GM23338 (cell line): ENCODE data around the gene CCNI2. TPM values are rescaled to one million over a fixed set of nuclear protein-coding genes. Genes with fewer than 3 reads are reported as not detected.

Experiments
- ATAC-seq: fragments of 200-7000 bp; cut with Tn5 transposase; 3 replicates; pipeline ENCODE4 v1.9.1; 2020
- DNase-seq: peaks from one replicate; pipeline ENCODE4 v3.0.0-alpha.2; 2015; ENCODE audit warnings: low spot score
- H2AFZ ChIP-seq: fragments of 200-600 bp; sonication (generic); 2 replicates; pipeline ENCODE4 v1.8.0; 2016; ENCODE audit warnings: antibody characterized with exemption, mild to moderate bottlenecking, moderate library complexity
- H3F3A ChIP-seq: fragments of 200-600 bp; sonication (generic); replicated peaks from 2 replicates; pipeline ENCODE4 v1.8.0; 2017; ENCODE audit warnings: antibody characterized with exemption, mixed run types, low read depth
- H3K27ac ChIP-seq: fragments of 200-600 bp; sonication (generic); 2 replicates; pipeline ENCODE4 v1.6.1; 2016; ENCODE audit warnings: low read depth
- H3K27me3 ChIP-seq: fragments of 200-600 bp; sonication (generic); 2 replicates; pipeline ENCODE4 v1.8.0; 2016; ENCODE audit warnings: mild to moderate bottlenecking, mixed run types, moderate library complexity; ENCODE audit not compliant: insufficient read depth
- H3K36me3 ChIP-seq: fragments of 200-600 bp; sonication (generic); 2 replicates; pipeline ENCODE4 v1.8.0; 2016; ENCODE audit warnings: mild to moderate bottlenecking; ENCODE audit not compliant: insufficient read depth
- H3K4me1 ChIP-seq: fragments of 200-600 bp; sonication (generic); 2 replicates; pipeline ENCODE4 v1.8.0; 2016; ENCODE audit warnings: mild to moderate bottlenecking, moderate library complexity; ENCODE audit not compliant: insufficient read depth
- H3K4me2 ChIP-seq: fragments of 200-600 bp; sonication (generic); 2 replicates; pipeline ENCODE4 v1.7.1; 2017; ENCODE audit warnings: mixed run types
- H3K4me3 ChIP-seq: fragments of 200-600 bp; sonication (generic); 2 replicates; pipeline ENCODE4 v1.6.1; 2016; ENCODE audit warnings: mixed run types
- H3K79me2 ChIP-seq: fragments of 200-600 bp; sonication (generic); replicated peaks from 2 replicates; pipeline ENCODE4 v1.8.0; 2017; ENCODE audit warnings: mild to moderate bottlenecking; ENCODE audit not compliant: insufficient read depth
- H3K9me2 ChIP-seq: fragments of 200-600 bp; sonication (generic); 2 replicates; pipeline ENCODE4 v1.8.0; 2017; ENCODE audit not compliant: insufficient read depth
- H4K20me1 ChIP-seq: fragments of 200-600 bp; sonication (generic); replicated peaks from 2 replicates; pipeline ENCODE4 v1.8.0; 2017; ENCODE audit warnings: mild to moderate bottlenecking; ENCODE audit not compliant: insufficient read depth
- H3K27ac Mint-ChIP-seq: 2 replicates; pipeline ENCODE4 v1.8.0; 2020; ENCODE audit warnings: inconsistent platforms, mild to moderate bottlenecking, moderate library complexity, mixed read lengths
- H3K27me3 Mint-ChIP-seq: 3 replicates; pipeline ENCODE4 v1.8.0; 2022; ENCODE audit warnings: low read depth, mild to moderate bottlenecking, moderate library complexity, mixed read lengths, inconsistent platforms; ENCODE audit not compliant: insufficient read depth, poor library complexity
- H3K36me3 Mint-ChIP-seq: 3 replicates; pipeline ENCODE4 v1.8.0; 2021; ENCODE audit warnings: low read depth, mild to moderate bottlenecking, inconsistent platforms, moderate library complexity, mixed read lengths
- H3K4me1 Mint-ChIP-seq: 3 replicates; pipeline ENCODE4 v1.8.0; 2020; ENCODE audit warnings: mild to moderate bottlenecking, inconsistent platforms, mixed read lengths
- H3K4me3 Mint-ChIP-seq: 3 replicates; pipeline ENCODE4 v1.8.0; 2021; ENCODE audit warnings: moderate library complexity, mild to moderate bottlenecking, inconsistent platforms, mixed read lengths
- H3K9me3 Mint-ChIP-seq: 3 replicates; pipeline ENCODE4 v1.8.0; 2020; ENCODE audit warnings: moderate library complexity, mild to moderate bottlenecking, inconsistent platforms, mixed read lengths
- CREB1 ChIP-seq: fragments of 250-450 bp; sonication (Bioruptor Pico); IDR thresholded peaks from 2 replicates; pipeline ENCODE4 v1.5.0; 2020; ENCODE audit warnings: low read depth, mild to moderate bottlenecking, moderate library complexity
- CTCF ChIP-seq, 2 experiments: fragments of 200-600 bp in 1 of 2; sonication (generic) in 1 of 2; conservative IDR thresholded peaks; 2 replicates each; pipeline versions ENCODE4 v1.5.1 to v1.6.1; 2016 to 2017; ENCODE audit warnings: antibody characterized with exemption in 2 of 2, low read depth in 2 of 2, mild to moderate bottlenecking in 2 of 2, moderate library complexity in 1 of 2
- ETS1 ChIP-seq: IDR thresholded peaks from 2 replicates; pipeline ENCODE4 v1.6.1; 2016; ENCODE audit warnings: antibody characterized with exemption
- EZH2 ChIP-seq: fragments of 200-600 bp; sonication (generic); IDR thresholded peaks from one replicate; pipeline ENCODE4 v1.8.0; 2017; ENCODE audit warnings: antibody characterized with exemption, mild to moderate bottlenecking, low read depth; ENCODE audit not compliant: unreplicated experiment
- EZH2phosphoT487 ChIP-seq: fragments of 200-600 bp; sonication (generic); IDR thresholded peaks from one replicate; pipeline ENCODE4 v1.8.1; 2018; ENCODE audit warnings: antibody characterized with exemption; ENCODE audit not compliant: unreplicated experiment
- JUNB ChIP-seq: IDR thresholded peaks from one replicate; pipeline ENCODE4 v1.6.1; 2016; ENCODE audit warnings: antibody characterized with exemption; ENCODE audit not compliant: unreplicated experiment
- REST ChIP-seq: IDR thresholded peaks from one replicate; pipeline ENCODE4 v1.6.1; 2018; ENCODE audit warnings: antibody characterized with exemption; ENCODE audit not compliant: unreplicated experiment
- STAT1 ChIP-seq: IDR thresholded peaks from one replicate; pipeline ENCODE4 v1.6.1; 2016; ENCODE audit warnings: antibody characterized with exemption; ENCODE audit not compliant: unreplicated experiment
- ZNF114 ChIP-seq: fragments of 250-450 bp; sonication (Bioruptor Pico); IDR thresholded peaks from 2 replicates; pipeline ENCODE4 v1.5.0; 2020; ENCODE audit warnings: mild to moderate bottlenecking, moderate library complexity
- ZNF462 ChIP-seq: fragments of 250-450 bp; sonication (Bioruptor Pico); IDR thresholded peaks from 2 replicates; pipeline ENCODE4 v1.5.0; 2020; ENCODE audit warnings: mild to moderate bottlenecking, moderate library complexity
- polyA plus RNA-seq: library from polyadenylated mRNA; unstranded; fragments of >200 nt; fragmentation: Nextera tagmentation; extraction: Ambion mirVana; gene quantifications from 2 replicates; pipeline ENCODE4 v1.2.1, GENCODE V29; 2016
- total RNA-seq: library from RNA; depleted of rRNA; stranded (reverse); fragments of >200 nt; shearing (Covaris generic); gene quantifications from 2 replicates; pipeline ENCODE4 v1.2.3, GENCODE V29; 2014

Gene CCNI2
- total and polyA plus RNA-seq, 2 experiments from 2014 or later = 0.55 to 2.5 TPM

- TF ChIP-seq CTCF (conservative IDR thresholded peaks at IDR 0.05; ENCODE audit: low read depth in 2 of 2) = no peak
- no peak for TF ChIP-seq ZNF114 (CRISPR knock-in tag)
- no peak for TF ChIP-seq EZH2phosphoT487
- TF ChIP-seq REST = no peak
- TF ChIP-seq STAT1 = no peak
Observed at GRCh38 chr5:132797651-132798050, 50.4 kb downstream of the CCNI2 start (continued).

GRCh38 chr5:132799392-132799791, 52.2 kb downstream of the CCNI2 start:
- Histone ChIP-seq H3K4me1 (no peaks in the 10 kb centered on the region), H3K9me2 (no peaks in the 10 kb centered on the region), H3K4me3 (no peak overlapping the region), H2AFZ (peak overlapping the region; percentile 52; the same call in 1 of the 2 replicates), H3K79me2 (no peaks in the 10 kb centered on the region), H3K27me3 (no peaks in the 10 kb centered on the region), H3K36me3 (no peaks in the 10 kb centered on the region), H3F3A (no peaks in the 10 kb centered on the region), H4K20me1 (no peaks in the 10 kb centered on the region), H3K4me2 (no peak overlapping the region), H3K27ac (no peak overlapping the region)
- Mint-ChIP-seq H3K27me3 (peaks cover 4% of the 10 kb centered on the region), H3K36me3 (no peaks in the 10 kb centered on the region), H3K4me1 (no peaks in the 10 kb centered on the region), H3K4me3 (no peak overlapping the region), H3K27ac (no peak overlapping the region), H3K9me3 (0 out of 3 replicates have a peak, but pooled peaks cover under 1% of the 10 kb centered on the region)
- ATAC-seq (no peak), DNase-seq (no peak)
- TF ChIP-seq CTCF (conservative IDR thresholded peaks at IDR 0.05; ENCODE audit: low read depth in 2 of 2) = no peak
- no peak for TF ChIP-seq EZH2phosphoT487
- no peak for TF ChIP-seq EZH2
- TF ChIP-seq ZNF462 (CRISPR knock-in tag) = no peak
- TF ChIP-seq JUNB = no peak
- TF ChIP-seq CREB1 (CRISPR knock-in tag) = no peak
- TF ChIP-seq ETS1 = no peak
- no peak for TF ChIP-seq ZNF114 (CRISPR knock-in tag)
